T-helper 1 cell (primary cell): Measurements from ENCODE around the gene EPS8L1.

Experiments
- DNase-seq, 5 donors: peaks; one replicate each; pipeline ENCODE4 v3.0.0-alpha.2; 2012 to 2020

EPS8L1 gene

DNA sequence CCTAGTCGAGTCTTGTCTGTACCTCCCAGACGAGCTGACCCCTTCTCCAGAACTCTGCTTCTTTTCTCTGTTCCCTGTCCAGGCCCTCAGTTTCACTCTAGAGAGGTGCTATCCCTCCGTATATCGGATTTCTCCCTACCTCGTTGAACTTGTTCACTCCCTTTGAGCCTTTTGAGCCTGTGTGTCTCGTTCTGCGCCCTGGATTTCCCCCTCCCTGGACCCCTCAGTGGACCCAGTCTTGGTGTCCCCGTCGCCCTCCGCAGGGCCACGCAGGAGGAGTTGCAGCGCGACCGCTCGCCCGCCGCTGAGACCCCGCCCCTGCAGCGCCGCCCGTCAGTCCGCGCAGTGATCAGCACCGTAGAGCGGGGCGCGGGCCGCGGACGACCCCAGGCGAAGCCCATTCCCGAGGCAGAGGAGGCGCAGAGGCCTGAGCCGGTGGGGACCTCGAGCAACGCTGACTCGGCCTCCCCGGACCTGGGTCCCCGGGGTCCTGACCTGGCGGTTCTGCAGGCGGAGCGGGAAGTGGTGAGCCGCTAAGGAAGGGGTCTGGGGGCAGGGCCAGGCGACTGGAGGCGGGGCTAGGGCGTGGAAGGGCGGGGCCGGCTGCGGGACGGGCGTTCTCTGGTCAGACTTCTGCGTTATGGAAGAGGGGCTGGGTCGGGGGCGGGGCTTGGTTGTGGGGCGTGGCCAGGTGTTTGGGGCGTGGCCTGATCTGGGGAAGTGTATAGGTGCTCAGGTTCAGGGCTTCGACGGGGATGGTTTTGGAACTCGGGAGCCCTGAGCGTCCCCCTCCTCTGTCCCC lies 5.5 kb downstream of the EPS8L1 start:
- peak; percentile 75 to 94 (median 85) for DNase-seq

DNA sequence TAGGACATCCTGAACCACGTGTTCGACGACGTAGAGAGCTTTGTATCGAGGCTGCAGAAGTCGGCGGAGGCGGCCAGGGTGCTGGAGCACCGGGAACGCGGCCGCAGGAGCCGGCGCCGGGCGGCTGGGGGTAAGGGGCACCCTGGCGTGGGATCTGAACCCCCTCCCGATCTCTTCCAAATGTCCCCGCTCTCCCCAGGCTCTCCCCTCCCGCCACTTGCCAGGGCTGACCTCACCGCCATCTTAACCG lies 6.0 kb downstream of the EPS8L1 start:
- DNase-seq = no peak

DNA sequence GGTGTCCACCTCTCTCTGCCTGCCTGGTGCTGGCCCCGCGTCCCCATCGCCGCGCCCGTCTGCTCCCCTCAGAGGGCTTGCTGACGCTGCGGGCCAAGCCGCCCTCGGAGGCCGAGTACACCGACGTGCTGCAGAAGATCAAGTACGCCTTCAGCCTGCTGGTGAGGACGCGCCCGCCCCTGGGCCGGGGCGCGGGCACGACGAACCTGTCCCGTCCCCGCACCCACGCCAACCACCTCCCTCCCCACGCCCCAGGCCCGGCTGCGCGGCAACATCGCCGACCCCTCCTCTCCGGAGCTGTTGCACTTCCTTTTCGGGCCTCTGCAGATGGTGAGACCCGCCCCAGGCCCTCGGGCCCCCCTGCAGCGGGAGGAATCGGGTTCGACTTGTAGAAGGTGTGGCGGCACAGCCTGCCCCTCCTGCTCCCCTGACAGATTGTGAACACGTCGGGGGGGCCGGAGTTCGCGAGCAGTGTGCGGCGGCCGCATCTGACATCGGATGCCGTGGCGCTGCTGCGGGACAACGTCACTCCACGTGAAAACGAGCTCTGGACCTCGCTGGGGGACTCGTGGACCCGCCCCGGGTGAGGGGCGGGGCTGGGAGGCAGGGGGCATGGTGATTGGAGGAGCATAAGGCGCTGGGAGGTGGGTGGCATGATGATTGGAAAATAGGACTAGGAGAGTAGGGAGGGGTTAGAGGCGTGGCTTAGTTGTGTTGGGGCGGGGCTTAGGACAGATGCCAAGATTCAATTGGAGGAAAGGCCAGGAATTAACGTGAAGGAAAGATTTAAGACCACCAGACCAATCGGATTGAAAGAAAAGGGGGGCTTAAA lies 6.6 kb downstream of the EPS8L1 start:
- peak in 3 of 5 donors; percentile 30 to 65 (median 36) for DNase-seq

DNA sequence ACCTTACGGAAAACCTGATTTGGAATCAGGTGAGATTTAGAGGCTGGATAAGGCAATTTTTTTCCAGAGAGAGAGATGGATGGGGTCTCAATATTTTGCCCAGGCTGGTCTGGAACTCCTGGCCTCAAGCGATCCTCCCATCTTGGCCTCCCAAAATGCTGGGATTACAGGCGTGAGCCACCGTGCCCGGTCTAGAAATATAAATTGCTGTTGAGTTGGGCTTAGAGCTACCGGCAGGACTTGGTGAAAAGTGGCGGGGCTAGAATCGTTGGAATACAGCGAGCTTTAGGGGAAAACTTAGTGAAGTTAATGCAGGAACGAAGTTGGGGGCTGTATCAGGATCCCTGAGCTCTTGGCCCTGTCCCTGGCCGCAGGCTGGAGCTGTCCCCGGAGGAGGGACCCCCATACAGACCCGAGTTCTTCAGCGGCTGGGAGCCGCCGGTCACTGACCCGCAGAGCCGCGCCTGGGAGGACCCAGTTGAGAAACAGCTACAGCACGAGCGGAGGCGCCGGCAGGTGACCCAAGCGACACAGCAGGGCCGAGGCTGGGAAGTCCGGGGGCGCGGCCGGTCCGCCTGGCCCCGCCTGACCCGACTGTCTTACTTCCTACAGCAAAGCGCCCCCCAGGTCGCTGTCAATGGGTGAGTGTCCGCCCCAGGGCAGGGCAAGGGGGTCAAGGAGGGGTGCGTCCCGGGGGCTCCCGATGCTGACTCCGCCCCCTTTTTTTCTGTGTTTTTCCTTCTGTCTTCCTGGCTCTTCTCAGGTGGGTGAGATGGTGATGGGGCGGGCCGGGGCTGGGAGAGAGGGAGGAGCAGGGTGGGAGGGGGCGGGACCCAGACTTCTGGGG lies 7.6 kb downstream of the EPS8L1 start:
- no peak for DNase-seq

DNA sequence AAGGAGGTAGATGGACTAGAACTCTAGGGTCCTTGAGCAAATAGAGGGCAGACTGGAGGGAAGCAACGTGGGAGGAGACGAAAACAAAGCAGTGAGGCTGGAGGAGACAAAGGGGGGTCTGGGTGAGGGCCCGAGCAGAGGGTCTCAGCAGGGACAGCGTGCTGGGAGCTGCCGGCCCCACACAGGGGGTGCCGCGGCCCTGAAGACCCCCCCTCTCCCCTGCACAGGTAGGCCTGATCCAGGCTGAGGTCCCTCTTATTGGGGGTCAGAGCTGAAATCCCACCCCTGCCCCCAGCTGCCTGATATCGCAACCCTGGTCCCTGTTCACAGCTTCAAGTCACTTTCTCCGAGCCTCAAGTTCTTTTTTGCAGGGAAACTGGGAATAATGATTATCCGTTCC lies 8.7 kb downstream of the EPS8L1 start:
- no peak for DNase-seq

DNA sequence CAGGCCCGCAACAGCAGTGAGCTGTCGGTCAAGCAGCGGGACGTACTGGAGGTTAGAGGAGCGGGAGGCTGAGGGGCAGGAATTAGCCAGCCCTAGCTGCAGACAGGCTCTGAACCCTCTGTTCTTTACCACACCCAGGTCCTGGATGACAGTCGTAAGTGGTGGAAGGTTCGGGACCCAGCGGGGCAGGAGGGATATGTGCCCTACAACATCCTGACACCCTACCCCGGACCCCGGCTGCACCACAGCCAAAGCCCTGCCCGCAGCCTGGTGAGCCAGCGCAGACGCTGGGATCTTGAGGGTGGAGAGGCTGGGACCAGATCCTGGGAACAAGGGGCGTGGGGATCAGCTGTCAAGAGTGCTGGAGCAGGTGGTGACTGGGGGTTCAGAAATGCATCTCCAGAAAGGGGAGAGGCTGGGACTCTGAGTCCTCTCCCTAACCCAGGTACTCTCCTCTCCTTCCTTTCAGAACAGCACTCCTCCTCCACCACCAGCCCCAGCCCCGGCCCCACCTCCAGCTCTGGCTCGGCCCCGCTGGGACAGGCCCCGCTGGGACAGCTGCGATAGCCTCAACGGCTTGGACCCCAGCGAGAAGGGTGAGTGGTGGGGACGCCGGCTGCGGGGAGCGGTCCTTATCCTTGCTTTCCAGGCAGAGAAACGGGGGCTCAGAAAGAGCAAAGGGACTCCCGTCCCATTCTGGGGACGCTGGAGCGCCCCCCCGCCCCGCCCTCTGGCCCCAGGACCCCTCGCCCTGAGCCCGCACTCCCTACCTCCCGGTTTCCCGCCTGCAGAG lies 10.4 kb downstream of the EPS8L1 start:
- DNase-seq = no peak

DNA sequence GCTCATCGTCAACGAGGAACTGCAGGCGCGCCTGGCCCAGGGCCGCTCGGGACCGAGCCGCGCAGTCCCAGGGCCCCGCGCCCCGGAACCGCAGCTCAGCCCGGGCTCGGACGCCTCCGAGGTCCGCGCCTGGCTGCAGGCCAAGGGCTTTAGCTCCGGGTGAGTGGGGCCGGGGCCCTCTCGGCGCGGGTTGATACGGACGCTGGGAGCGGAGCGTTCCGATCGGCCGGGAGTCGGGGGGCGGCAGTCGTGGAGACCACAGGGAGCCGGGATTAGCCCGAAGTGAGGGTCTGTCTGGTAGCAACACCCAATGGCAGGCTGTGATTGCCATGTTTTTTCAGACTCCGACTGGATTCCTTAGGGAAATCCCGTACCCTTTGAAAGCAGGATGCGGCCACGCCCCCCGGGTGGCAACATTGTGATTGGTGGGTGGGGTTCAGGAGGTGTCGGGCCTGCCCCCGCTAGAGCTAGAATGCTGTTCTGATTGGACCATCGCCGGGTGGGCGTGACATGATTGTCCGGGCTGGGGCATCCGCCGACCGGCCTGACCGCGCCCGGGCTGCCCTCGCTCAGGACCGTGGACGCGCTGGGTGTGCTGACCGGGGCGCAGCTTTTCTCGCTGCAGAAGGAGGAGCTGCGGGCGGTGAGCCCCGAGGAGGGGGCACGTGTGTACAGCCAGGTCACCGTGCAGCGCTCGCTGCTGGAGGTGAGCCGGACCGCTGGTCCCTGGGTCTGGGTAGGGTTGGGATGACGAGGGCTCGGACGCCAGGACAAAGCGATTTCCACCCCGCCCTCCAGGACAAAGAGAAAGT lies 11.3 kb downstream of the EPS8L1 start:
- peak in 4 of 5 donors; percentile 33 to 45 (median 41) for DNase-seq

DNA sequence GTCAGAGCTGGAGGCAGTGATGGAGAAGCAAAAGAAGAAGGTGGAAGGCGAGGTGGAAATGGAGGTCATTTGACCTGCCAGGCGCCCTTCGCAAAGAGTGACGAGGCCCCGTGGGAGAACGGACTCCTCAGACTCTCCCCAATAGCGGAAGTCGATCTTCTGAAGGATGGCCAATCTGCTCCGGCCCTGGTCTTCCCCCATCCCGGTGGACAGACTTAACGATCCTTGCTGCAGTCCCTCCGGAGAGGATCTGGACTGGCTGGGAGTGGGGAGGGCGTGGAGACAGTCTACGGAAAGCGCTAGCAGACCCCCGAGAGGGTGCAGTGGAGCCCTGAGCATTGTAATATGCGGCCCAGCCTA lies 11.9 kb downstream of the EPS8L1 start:
- no peak for DNase-seq

DNA sequence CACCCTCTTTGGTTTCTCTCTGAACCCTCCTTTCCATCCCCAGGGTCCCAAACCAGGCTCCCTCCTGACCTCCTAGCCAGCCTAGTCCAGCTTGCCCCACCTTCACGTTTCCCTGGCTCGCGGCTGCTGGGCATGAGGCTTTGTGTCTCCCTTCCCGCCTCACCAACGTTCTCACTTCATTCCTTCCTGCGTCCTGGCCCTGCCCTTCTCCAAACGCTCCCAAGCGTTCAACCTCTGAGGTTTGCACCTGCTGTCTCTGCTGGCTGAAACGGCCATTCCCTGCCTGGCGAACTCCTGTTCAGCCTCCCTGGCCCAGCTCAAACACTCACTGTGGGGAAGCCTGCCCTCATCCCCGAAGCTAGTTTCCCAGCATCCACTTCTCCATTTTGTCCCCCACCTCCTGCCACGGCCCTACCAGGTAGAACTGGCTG lies 12.4 kb downstream of the EPS8L1 start:
- no peak for DNase-seq

DNA sequence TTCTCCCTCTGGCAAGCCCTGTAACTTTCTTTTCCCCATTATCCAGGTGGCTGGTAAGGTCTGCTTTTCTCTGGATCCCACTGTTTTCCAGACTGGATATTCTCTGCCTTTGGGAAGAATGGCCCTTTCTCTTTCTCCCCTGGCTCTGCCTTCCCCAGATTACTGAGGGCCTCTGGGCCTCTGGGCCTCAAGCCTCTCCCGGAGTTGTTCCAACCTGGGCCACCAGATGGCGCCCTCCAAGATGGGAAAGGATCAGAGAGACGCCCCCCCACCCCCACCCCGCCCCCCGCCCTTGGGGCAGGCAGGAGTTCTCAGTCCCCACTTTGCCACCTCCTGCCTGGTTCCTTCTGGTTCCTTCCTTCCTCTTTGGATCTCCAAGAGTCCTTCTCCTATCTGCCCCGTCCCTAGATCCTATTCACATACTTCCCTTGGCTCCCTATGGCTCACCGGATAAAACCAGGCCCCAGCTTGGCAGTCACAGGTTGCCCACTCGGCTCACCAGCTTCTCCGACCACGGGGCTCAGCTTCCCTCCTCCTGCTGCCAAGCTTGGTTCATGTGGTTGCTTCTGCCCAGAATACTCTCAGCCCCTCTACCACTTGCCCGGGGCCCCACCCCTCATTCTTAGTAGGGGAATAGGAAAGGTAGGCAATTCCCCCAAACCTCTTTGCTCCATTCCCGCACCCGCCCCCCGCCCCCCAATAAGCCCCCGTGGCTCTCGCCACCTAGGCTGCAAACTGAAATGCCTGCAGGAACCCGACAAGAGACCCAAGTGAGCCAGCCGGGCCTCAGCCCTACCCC lies 13.1 kb downstream of the EPS8L1 start:
- peak; percentile 46 to 76 (median 54) for DNase-seq

DNA sequence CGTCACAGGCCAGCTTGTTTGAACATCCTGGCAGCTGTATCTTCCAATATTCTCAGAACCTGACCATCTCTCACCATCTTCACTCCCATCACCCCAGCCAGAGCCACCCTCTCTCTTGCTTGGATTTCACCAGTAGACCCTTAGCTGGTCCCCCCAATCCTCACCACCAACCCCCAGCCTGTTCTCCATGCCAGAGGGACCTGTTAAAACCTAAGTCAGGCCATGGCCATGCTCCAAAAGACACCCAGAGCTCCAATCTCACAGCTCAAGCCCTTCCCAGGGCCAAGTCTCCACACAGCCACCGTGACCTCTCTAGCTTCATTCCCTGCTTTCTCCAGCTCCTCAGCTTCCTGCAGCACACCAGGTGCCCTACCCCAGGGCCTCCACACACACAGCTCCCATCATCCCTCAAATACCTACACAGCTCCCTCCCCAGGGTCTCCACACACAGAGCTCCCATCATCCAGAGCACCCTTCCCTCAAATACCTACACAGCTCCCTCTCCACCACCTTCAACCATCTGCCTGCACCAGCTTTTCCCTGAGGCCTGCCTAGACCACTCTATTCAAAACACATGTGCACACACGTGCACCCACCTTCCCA lies 13.8 kb downstream of the EPS8L1 start:
- no peak for DNase-seq

DNA sequence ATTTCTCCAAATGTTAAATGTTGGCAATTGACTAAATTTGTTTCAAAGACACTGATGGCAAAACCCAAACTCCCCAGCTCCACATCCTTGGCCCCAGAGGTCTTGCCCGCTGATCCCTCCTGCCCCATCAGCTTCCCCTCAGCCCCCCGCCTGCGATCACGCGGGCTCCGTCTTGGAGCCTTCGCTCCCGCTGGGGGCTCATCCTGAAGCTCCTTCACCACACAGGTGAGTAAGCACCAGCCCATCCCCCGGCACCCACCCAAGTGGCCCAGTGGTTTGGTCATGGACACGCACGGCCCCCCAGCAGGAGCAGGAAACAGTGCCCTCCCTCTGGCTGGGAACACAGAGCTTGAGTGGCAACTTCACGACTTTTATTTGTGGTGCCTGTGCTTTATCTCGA lies 14.9 kb downstream of the EPS8L1 start:
- DNase-seq = no peak

DNA sequence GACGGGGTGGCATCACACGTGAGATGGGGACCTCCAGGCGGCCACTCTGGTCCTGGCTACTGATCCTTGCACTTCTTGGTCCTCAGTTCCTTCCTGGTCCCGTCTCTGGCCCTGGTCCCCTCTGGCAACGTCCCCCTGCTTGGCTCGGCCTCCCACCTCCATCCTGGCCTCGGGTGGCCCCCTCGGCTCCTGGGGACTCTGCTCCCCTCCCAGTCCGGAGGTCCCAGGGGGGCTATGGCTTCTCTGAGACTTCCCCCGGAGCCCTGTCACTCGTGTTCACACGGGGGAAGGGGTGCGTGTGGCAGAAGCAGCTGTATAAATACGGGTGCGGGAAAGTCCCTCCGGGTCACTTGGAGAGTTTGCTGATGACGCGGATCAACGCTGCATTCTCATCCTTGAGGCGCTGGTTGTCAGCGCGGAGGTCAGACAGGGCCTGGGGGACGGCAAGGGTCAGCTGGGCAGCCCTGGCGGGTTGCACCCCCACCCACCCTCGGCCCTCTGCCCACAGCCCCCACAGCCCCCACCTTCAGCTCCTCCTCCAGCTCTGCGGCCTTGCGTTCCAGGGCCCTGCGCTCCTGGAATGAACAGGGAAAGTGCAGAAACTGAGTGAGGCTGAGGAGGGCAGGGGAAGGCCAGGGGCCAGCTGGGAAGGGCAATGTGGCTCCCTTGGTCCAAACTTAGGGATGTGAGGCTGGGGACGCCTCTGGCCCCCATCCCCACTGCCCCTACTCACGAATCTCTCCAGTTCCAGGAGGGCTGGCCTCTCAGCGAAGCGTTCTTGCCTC lies 15.6 kb downstream of the EPS8L1 start:
- DNase-seq = no peak

DNA sequence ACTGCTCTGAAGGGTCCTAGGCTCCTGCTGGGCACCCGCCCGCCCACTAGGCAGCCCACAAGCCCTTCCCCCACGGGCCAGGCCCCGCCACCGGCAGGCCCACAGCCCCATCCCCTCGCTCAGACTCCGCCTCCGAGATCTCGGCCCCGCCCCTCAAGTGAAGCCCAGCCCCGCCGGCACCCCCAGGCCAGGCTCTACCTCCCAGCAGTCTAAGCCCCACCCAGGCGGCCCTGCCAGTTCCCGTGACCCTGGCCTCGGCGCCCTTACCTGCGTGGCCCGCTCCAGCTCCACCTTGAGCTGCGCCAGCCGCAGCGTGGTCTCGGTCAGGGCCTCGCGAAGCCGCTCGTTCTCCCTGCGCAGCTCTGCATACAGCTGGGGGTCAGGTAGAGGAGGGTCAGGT lies 16.3 kb downstream of the EPS8L1 start:
- no peak for DNase-seq

DNA sequence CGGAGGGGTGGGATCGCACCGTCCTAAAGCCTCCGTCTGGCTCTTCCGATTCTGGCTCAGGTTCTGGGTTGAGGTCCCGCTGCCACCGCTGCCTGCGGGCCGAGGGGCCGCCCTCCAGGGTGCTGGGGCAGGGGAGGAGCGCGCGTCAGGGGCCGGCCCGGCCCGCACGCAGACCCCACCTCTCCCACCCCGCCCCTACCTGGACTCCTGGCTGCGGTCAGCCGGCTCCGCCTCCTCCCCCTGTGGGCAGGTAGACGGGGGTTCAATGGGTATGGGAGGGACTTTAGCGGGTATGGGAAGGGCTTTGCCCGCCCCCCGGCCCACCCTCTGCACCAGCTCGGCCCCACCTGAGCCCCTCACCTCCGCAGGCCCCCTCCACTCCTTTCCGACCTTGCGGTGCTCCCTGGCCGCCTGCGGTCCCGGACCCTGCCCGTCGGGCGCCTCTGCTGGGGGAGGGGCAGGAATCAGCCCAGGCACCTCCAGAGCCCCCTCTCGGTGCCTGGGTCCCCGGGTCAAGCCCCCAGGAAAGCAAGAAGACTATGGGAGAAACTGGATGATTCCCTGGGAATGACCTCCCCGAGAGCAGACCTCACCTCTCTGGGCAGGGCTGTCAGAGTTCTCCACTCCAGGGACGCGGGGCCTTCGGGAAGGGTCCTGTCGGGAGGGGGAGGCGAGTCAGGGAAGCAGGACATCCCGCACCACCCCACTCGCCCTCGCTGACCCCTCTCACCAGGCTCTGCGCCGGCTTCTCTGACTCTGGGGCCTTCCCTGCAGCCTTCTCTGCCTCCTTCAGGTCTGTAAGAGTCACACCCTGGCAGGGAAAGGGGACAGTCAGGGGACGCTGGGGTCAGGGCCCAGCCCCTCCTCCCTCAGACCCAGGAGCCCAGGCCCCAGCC lies 17.0 kb downstream of the EPS8L1 start:
- no peak for DNase-seq

DNA sequence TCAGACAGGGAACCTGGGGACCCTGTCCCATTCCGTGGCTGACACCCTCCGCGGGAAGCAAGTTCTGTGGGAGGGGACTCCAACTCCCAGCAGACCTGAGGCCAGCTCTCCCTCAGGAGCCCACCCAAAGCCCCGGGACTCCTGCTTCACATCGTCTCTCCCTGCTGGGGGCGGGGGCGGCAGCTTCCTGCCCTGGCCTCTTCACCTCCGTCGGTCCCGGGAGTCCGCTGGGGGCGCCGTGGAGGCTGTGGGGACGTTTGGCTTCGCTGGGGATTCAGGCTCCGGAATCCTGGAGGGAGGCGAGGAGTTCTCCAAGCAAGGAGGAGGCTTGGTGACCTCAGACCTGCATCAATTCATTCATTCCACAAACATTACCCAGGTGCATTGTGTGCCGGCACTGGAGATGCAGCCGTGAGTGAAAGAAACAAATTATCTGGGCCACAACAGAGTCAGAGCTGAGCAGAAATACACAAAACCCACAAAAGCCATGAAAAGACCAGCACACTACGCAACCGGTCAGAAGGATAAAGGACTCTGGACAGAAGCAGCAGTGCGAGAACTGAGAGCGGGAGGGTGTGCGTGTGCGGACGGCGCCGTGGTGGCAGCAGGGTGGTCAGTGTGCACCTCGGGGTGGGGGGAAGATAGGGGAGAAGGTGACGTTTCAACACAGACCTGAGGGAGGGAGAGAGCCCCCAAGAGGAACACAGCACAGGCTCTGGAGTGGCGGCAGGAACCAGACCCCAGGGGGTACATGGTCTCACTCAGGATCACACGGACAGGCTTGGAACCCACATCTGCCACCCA lies 19.0 kb downstream of the EPS8L1 start:
- no peak for DNase-seq

DNA sequence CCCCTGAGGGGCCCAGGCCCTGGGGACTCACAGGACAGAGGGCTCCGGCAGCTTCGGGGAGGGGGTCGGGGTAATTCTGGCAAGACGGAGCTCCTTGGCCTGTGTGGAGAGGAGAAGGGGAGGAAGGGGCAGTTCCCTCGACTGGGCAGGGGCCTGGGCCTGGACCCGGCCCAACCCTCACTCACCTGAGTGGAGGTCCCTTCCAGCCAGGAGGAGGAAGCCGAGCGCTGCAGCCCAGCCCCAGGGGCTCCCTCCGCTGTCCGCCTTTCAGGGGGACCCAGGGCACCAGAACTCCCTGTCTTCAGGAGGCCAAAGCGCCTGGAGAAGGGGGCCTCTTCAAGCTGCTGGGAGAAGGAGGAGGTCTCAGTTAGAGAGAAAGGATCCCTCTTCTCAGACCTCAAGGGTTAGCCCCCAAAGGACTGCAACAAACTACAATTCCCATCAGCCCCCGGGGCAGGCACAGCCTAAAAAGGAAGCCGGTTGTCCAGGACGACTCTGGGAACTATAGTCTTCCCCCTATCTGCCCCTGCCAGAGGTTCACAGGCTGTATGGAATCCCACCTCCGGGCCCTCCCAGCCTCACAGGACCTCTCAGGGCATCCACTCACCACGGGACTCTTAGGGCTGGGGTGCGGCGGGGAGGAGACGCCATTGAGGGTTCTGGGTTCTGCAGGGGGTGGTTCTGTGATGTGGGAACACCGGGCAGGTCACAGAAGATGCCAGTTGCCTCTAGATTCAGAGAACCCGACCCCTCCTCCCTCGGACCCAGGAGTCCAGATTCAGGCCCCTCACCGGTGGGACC lies 19.8 kb downstream of the EPS8L1 start:
- no peak for DNase-seq
